HCT116 (cell line): ENCODE measurements around the gene CERK. TPM values are rescaled to one million over a fixed set of nuclear protein-coding genes. Genes with fewer than 3 reads are reported as not detected.

Experiments used
- ATAC-seq: fragments of 200-7000 bp; cut with Tn5 transposase; 2 replicates; pipeline ENCODE4 v1.9.1; 2020; ENCODE audit warnings: mild to moderate bottlenecking, moderate library complexity
- BruUV-seq: library from RNA; stranded (reverse); fragments of 400-500 nt; replicated peaks from 2 replicates; lab custom pipeline; 2021; lab: Mats Ljungman, UMichigan
- CTCF ChIA-PET: fragments of 300-600 bp; sonication (Branson Sonifier 250); formaldehyde crosslinking; loops from one replicate; lab custom pipeline; 2021; ENCODE audit warnings: antibody characterized with exemption; lab: Charles Lee
- POLR2A ChIA-PET: fragments of 300-600, 350-600 bp; sonication (Branson Sonifier 250); formaldehyde crosslinking; loops from one replicate; lab custom pipeline; 2021; ENCODE audit warnings: antibody characterized with exemption; lab: Charles Lee
- RAD21 ChIA-PET, 2 experiments: fragments of 300-600 bp; sonication (Branson Sonifier 250); formaldehyde crosslinking; loops; one replicate each; lab custom pipeline; 2023; ENCODE audit warnings: low total read pairs in 2 of 2; ENCODE audit not compliant: uncharacterized antibody in 2 of 2, unreplicated experiment in 2 of 2, low non-redundant PET in 1 of 2; lab: Charles Lee
- DNase-seq: peaks from one replicate; pipeline ENCODE4 v3.0.0-alpha.2; 2010; ENCODE audit warnings: low read depth, low spot score
- H2AFZ ChIP-seq: fragments of 200-600 bp; shearing (Covaris generic), sonication (generic); 2 replicates; pipeline ENCODE4 v1.6.1; 2017; ENCODE audit warnings: low read depth, mixed run types, mixed read lengths, antibody characterized with exemption, low read length; ENCODE audit not compliant: poor library complexity, severe bottlenecking
- H3K27ac ChIP-seq: 2 replicates; pipeline ENCODE4 v1.5.1; 2012; ENCODE audit warnings: low read depth, low read length
- H3K27me3 ChIP-seq: fragments of 200-600 bp; sonication (generic); 2 replicates; pipeline ENCODE4 v1.6.1; 2016; ENCODE audit warnings: mixed run types, low read length, mixed read lengths; ENCODE audit not compliant: insufficient read depth
- H3K36me3 ChIP-seq, 2 experiments: fragments of 200-500 bp in 1 of 2; fragments of 200-600 bp in 1 of 2; sonication (Bioruptor generic) in 1 of 2; sonication (generic) in 1 of 2; 2 replicates each; pipeline versions ENCODE4 v1.5.1 to v1.6.1; 2014 to 2016; ENCODE audit warnings: low read length in 2 of 2, inconsistent platforms in 1 of 2, mixed read lengths in 1 of 2, mixed run types in 1 of 2; ENCODE audit not compliant: insufficient read depth in 2 of 2, control insufficient read depth in 1 of 2
- H3K4me1 ChIP-seq, 2 experiments: fragments of 200-600 bp in 1 of 2; sonication (generic) in 1 of 2; 2 replicates each; pipeline versions ENCODE4 v1.5.1 to v1.6.1; 2012 to 2017; ENCODE audit warnings: low read length in 2 of 2, inconsistent platforms in 1 of 2, mild to moderate bottlenecking in 1 of 2, mixed read lengths in 1 of 2, mixed run types in 1 of 2, moderate library complexity in 1 of 2; ENCODE audit not compliant: insufficient read depth in 2 of 2, control insufficient read depth in 1 of 2
- H3K4me2 ChIP-seq: fragments of 200-600 bp; sonication (generic); 2 replicates; pipeline ENCODE4 v1.6.1; 2017; ENCODE audit warnings: mixed run types, low read length, mixed read lengths
- H3K4me3 ChIP-seq, 2 experiments: fragments of 200-600 bp in 1 of 2; sonication (generic) in 1 of 2; replicated peaks in 1 of 2; 2 replicates each; pipeline ENCODE4 v1.5.1; 2011 to 2016; ENCODE audit warnings: low read length in 2 of 2, control low read depth in 1 of 2, low read depth in 1 of 2, mild to moderate bottlenecking in 1 of 2, mixed read lengths in 1 of 2, mixed run types in 1 of 2
- H3K79me2 ChIP-seq: fragments of 200-600 bp; sonication (generic); 2 replicates; pipeline ENCODE4 v1.6.1; 2017; ENCODE audit warnings: mild to moderate bottlenecking, mixed run types, low read length, moderate library complexity, mixed read lengths; ENCODE audit not compliant: insufficient read depth
- H3K9ac ChIP-seq: fragments of 200-600 bp; sonication (generic); 2 replicates; pipeline ENCODE4 v1.6.1; 2016; ENCODE audit warnings: low read length, mixed read lengths
- H3K9me2 ChIP-seq: fragments of 200-600 bp; sonication (generic), shearing (Covaris generic); 2 replicates; pipeline ENCODE4 v1.6.1; 2017; ENCODE audit warnings: mixed run types, mild to moderate bottlenecking, moderate library complexity; ENCODE audit not compliant: insufficient read depth
- H3K9me3 ChIP-seq, 2 experiments: fragments of 200-500 bp in 1 of 2; fragments of 200-600 bp in 1 of 2; sonication (Bioruptor generic) in 1 of 2; sonication (generic) in 1 of 2; 2 replicates each; pipeline ENCODE4 v1.6.1; 2014 to 2017; ENCODE audit warnings: low read length in 2 of 2, mixed read lengths in 2 of 2, inconsistent platforms in 1 of 2, low read depth in 1 of 2, mild to moderate bottlenecking in 1 of 2, mixed run types in 1 of 2, moderate library complexity in 1 of 2; ENCODE audit not compliant: control insufficient read depth in 1 of 2, insufficient read depth in 1 of 2
- H4K20me1 ChIP-seq: fragments of 200-600 bp; sonication (generic), shearing (Covaris generic); 2 replicates; pipeline ENCODE4 v1.6.1; 2017; ENCODE audit warnings: mixed run types, mild to moderate bottlenecking, moderate library complexity; ENCODE audit not compliant: insufficient read depth
- CBX3 ChIP-seq: IDR thresholded peaks from 2 replicates; pipeline ENCODE4 v1.6.1; 2012; ENCODE audit warnings: low read depth
- CEBPB ChIP-seq: IDR thresholded peaks from 2 replicates; pipeline ENCODE4 v1.6.1; 2012; ENCODE audit warnings: low read depth
- EGR1 ChIP-seq: IDR thresholded peaks from 2 replicates; pipeline ENCODE4 v1.6.1; 2012; ENCODE audit warnings: low read depth
- ELF1 ChIP-seq: IDR thresholded peaks from 2 replicates; pipeline ENCODE4 v1.6.1; 2012; ENCODE audit warnings: low read depth, borderline replicate concordance
- EZH2 ChIP-seq: fragments of 200-600 bp; sonication (generic); IDR thresholded peaks from 2 replicates; pipeline ENCODE4 v1.6.1; 2017; ENCODE audit warnings: antibody characterized with exemption, mixed run types
- EZH2phosphoT487 ChIP-seq: fragments of 200-600 bp; IDR thresholded peaks from 2 replicates; pipeline ENCODE4 v1.6.1; 2018; ENCODE audit warnings: antibody characterized with exemption, borderline replicate concordance
- FOSL1 ChIP-seq: IDR thresholded peaks from 2 replicates; pipeline ENCODE4 v1.6.1; 2012; ENCODE audit warnings: low read depth
- POLR2A ChIP-seq: IDR thresholded peaks from 2 replicates; pipeline ENCODE4 v1.7.0; 2011; ENCODE audit warnings: borderline replicate concordance; ENCODE audit not compliant: insufficient read depth, insufficient read length; ENCODE audit errors: extremely low read depth
- POLR2AphosphoS5 ChIP-seq: IDR thresholded peaks from 2 replicates; pipeline ENCODE4 v1.6.1; 2011; ENCODE audit warnings: mild to moderate bottlenecking, low read depth, low read length, moderate library complexity
- RAD21 ChIP-seq: IDR thresholded peaks from 2 replicates; pipeline ENCODE4 v1.6.1; 2012; ENCODE audit warnings: low read depth, mild to moderate bottlenecking
- SRF ChIP-seq: IDR thresholded peaks from 2 replicates; pipeline ENCODE4 v1.6.1; 2012; ENCODE audit warnings: low read depth
- TCF7L2 ChIP-seq: IDR thresholded peaks from 2 replicates; pipeline ENCODE4 v1.7.0; 2011; ENCODE audit warnings: borderline replicate concordance, inconsistent platforms; ENCODE audit not compliant: insufficient read depth, insufficient read length; ENCODE audit errors: extremely low read depth
- YY1 ChIP-seq: IDR thresholded peaks from 2 replicates; pipeline ENCODE4 v1.6.1; 2011; ENCODE audit warnings: low read length, low read depth, moderate library complexity, mild to moderate bottlenecking; ENCODE audit not compliant: insufficient replicate concordance; ENCODE audit errors: extremely low read depth
- ZFX ChIP-seq: fragments of 450-650 bp; IDR thresholded peaks from 2 replicates; pipeline ENCODE4 v1.6.1; 2017
- intact Hi-C: fragments of 100-400 bp; cut with micrococcal nuclease; formaldehyde crosslinking; loops from 2 replicates; pipeline ENCODE4 v1.10.0; 2022
- total RNA-seq: library from RNA; stranded (reverse); gene quantifications from one replicate; pipeline ENCODE4 v1.2.1, GENCODE V29; 2021; ENCODE audit not compliant: unreplicated experiment
- TF ChIP-seq, protein P1 (sequence below): IDR thresholded peaks from 2 replicates; pipeline ENCODE4 v1.6.1; 2012
- TF ChIP-seq, protein P2 (sequence below): IDR thresholded peaks from 2 replicates; pipeline ENCODE4 v1.6.1; 2012; ENCODE audit warnings: low read depth
- TF ChIP-seq, protein P3 (sequence below): IDR thresholded peaks from 2 replicates; pipeline ENCODE4 v1.6.1; 2012

Gene CERK
- total RNA-seq, 1 experiment from 2014 or later, result 35.0 TPM

DNA sequence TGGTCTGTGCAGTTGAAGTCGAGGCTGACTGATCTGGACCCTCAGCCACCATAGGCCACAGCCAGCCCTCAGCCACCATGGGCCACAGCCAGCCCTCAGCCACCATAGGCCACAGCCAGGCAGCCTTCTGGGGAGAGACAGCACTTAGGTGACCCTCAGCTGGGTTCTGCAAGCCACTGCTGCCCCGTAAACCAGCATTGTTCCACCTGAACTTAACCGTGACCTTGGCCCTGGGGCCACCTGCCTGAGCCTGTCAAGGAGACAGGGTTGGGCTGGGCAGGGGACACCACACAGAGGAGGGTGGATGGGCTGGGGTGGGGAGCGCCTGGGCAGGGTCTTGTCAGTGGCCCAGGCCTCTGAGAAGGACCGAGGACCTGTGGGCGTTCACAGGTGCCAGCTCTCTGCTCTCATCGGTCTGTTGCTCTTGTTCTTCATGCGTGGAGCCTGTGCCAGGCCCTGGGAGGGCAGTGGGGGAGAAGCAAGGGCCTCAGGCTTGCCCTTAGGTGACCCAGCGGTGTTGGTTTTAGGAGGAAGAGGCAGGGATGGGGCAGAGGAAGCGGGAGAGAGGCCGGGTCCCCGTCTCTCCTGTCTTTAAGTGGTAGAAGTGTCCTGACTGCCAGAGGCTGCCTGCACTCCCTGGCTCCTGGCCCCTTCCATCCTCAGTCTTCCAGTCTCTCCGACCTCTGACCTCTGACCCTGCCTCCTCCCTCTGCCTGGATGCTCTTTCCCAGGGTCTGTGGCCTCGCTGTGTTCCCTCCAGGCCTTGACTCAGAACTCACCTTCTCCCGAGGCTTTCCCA lies 81.0 kb downstream of the CERK start:
- no peak overlapping the region for H3K4me2 ChIP-seq
- no peaks in the 10 kb centered on the region for H3K9me2 ChIP-seq
- peaks cover 22 to 23% of the 10 kb centered on the region in 2 experiments for H3K4me1 ChIP-seq
- no peak overlapping the region for H3K27ac ChIP-seq
- DNase-seq (no peak), ATAC-seq (no peak)
- intact Hi-C loops, result no loop called here
- H3K4me3 ChIP-seq, result no peak overlapping the region
- no peaks in the 10 kb centered on the region for H3K36me3 ChIP-seq
- ChIA-PET CTCF (no interaction called here), RAD21 (no interaction called here), POLR2A (no interaction called here)
- no TSS peak for BruUV-seq
- H3K9me3 ChIP-seq, result no peaks in the 10 kb centered on the region
- no peaks in the 10 kb centered on the region for H3K79me2 ChIP-seq
- no peaks in the 10 kb centered on the region for H4K20me1 ChIP-seq
- H3K9ac ChIP-seq, result no peak overlapping the region
- H3K27me3 ChIP-seq, result no peaks in the 10 kb centered on the region
- TF ChIP-seq POLR2A (no peak), ZFX (no peak), EGR1 (no peak), TCF7L2 (no peak), EZH2phosphoT487 (no peak)
- H2AFZ ChIP-seq, result no peak overlapping the region

DNA sequence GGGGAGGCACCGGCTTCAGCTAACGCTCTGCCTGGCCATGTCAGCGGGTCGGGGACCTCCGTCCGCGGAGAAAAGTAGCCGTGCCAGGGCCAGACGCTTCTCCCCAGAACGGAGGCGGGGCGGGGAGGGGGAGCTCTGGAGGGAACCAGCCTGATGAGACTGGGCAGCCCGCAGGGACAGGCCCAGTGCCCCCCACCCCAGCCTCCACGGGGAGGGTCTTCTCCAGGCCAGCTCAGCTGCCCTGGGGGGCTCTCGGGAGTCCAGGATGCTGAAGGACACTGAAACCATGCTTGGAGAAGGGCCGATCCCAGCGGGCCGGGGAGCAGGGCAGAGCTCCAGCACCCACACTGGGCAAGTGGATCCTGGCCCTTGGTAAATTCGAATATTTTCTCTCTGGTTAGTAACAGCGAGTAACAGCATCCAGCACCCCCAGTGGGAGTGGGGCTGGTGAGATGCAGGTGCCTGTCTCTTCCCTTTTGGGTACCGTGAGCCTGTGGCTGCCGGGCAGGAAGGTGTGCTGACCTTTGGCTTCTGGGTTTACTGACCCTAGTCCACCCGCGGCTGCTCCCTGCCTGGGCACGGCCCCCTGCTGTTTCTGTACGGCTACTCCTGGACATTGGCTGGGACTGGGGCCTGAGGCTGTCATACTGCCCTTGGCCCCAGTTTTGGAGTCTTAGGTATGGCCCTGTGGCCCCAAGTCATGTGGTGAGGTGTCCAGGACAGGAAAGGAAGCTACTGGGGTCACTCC lies 82.0 kb downstream of the CERK start:
- Histone ChIP-seq H3K36me3 (no peaks in the 10 kb centered on the region), H3K27ac (no peak overlapping the region), H3K4me1 (peaks cover 12% of the 10 kb centered on the region in 2 experiments), H3K9me3 (no peaks in the 10 kb centered on the region), H3K9ac (no peak overlapping the region), H3K79me2 (no peaks in the 10 kb centered on the region), H3K9me2 (no peaks in the 10 kb centered on the region), H2AFZ (no peak overlapping the region), H3K27me3 (no peaks in the 10 kb centered on the region), H3K4me2 (no peak overlapping the region), H4K20me1 (no peaks in the 10 kb centered on the region), H3K4me3 (no peak overlapping the region)
- ChIA-PET CTCF (no interaction called here), RAD21 (no interaction called here), POLR2A (no interaction called here)
- ATAC-seq (no peak), DNase-seq (no peak)
- TF ChIP-seq, protein P1, sequence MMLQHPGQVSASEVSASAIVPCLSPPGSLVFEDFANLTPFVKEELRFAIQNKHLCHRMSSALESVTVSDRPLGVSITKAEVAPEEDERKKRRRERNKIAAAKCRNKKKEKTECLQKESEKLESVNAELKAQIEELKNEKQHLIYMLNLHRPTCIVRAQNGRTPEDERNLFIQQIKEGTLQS, result no peak
- TF ChIP-seq RAD21 (no peak), SRF (no peak), FOSL1 (no peak), TCF7L2 (no peak), CBX3 (no peak), POLR2AphosphoS5 (no peak), CEBPB (no peak), YY1 (no peak), EZH2 (no peak), ELF1 (no peak)
- TF ChIP-seq, protein P2, sequence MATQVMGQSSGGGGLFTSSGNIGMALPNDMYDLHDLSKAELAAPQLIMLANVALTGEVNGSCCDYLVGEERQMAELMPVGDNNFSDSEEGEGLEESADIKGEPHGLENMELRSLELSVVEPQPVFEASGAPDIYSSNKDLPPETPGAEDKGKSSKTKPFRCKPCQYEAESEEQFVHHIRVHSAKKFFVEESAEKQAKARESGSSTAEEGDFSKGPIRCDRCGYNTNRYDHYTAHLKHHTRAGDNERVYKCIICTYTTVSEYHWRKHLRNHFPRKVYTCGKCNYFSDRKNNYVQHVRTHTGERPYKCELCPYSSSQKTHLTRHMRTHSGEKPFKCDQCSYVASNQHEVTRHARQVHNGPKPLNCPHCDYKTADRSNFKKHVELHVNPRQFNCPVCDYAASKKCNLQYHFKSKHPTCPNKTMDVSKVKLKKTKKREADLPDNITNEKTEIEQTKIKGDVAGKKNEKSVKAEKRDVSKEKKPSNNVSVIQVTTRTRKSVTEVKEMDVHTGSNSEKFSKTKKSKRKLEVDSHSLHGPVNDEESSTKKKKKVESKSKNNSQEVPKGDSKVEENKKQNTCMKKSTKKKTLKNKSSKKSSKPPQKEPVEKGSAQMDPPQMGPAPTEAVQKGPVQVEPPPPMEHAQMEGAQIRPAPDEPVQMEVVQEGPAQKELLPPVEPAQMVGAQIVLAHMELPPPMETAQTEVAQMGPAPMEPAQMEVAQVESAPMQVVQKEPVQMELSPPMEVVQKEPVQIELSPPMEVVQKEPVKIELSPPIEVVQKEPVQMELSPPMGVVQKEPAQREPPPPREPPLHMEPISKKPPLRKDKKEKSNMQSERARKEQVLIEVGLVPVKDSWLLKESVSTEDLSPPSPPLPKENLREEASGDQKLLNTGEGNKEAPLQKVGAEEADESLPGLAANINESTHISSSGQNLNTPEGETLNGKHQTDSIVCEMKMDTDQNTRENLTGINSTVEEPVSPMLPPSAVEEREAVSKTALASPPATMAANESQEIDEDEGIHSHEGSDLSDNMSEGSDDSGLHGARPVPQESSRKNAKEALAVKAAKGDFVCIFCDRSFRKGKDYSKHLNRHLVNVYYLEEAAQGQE, result no peak
- TF ChIP-seq, protein P3, sequence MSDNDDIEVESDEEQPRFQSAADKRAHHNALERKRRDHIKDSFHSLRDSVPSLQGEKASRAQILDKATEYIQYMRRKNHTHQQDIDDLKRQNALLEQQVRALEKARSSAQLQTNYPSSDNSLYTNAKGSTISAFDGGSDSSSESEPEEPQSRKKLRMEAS, result no peak
- no TSS peak for BruUV-seq
- intact Hi-C loops, result no loop called here
